Activated T-cell treated with anti-CD3 and anti-CD28 coated beads, Interleukin-2, amount 50 U/mL, for 24 hours (primary cell): Measurements from ENCODE around the gene MRPL47.

Experiments
- DNase-seq: peaks from one replicate; pipeline ENCODE4 v3.0.0-alpha.2; 2020
- H3K27ac Mint-ChIP-seq: 2 replicates; pipeline ENCODE4 v1.8.0; 2020; ENCODE audit warnings: mild to moderate bottlenecking, mixed read lengths
- H3K27me3 Mint-ChIP-seq: 2 replicates; pipeline ENCODE4 v1.8.0; 2020; ENCODE audit warnings: mixed read lengths
- H3K36me3 Mint-ChIP-seq: 2 replicates; pipeline ENCODE4 v1.8.0; 2020; ENCODE audit warnings: low read depth, mixed read lengths
- H3K4me1 Mint-ChIP-seq: 2 replicates; pipeline ENCODE4 v1.8.0; 2020; ENCODE audit warnings: low read depth, mixed read lengths
- H3K4me3 Mint-ChIP-seq: 2 replicates; pipeline ENCODE4 v1.8.0; 2020; ENCODE audit warnings: mild to moderate bottlenecking, moderate library complexity, mixed read lengths
- H3K9me3 Mint-ChIP-seq: 2 replicates; pipeline ENCODE4 v1.8.0; 2020; ENCODE audit warnings: mixed read lengths

MRPL47 gene

DNA sequence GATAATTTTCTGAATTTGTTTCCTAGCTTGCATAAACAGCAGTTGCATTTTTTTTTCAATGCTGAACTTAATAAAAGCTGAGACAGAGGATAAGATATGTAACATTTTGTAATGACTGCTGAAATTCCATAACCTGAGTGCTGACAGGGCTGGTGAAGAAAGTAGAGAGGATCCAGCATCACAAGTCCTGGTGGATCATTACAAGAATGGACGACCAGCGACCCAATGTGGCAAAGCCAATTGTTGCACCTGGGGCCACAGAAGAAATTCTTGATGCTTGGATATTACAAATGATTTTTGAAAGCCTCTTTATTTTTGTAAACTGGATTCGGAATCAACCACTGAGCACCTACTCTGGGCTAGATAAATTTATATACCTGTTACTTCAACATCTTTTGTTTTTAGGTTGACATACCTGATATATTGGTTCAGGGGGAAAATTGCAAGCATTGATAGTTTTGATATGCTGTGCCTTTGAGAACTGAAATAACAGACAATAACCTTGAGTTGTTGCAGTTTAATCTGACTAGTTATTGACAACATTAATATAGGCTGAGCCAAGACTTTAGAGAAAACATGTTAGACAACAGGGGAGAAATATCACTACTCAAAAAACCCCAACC is 45.6 kb downstream of the MRPL47 start:
- peaks cover 8% of the 10 kb centered on the region for H3K36me3 Mint-ChIP-seq
- peak; percentile 50 for DNase-seq

DNA sequence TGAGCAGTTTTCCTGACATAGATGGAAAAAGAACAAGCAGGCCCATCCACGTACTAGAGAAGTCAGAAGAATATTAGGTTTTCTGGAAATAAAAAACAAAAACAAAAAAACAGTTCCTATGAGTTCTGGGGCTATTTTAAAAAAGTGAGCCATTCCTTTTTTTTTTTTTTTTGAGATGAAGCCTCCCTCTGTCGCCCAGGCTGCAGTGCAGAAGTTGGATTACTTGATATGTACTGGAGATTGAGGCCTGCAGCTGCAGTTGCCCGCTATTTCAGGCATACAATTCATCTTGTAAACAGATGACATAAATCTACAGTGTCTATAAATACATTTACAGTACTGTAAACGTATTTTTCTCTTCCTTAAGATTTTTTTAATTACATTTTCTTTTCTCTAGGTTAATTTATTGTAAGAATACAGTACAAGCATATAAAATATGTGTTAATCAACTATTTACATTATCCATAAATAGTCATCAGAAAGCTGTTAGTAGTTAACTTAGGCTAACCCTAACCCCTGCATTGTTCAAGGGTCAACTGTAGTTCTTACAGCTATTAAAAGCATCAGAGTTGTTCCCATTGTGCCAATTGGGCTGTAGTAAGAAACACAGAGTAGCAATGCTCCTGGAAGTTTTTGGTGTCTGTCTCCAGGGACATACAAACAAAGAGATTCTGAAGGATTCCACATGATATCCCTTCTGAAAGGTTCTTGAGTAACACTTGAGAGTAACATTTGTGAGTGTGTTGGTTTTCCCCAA is 52.9 kb downstream of the MRPL47 start:
- Mint-ChIP-seq H3K4me1 (no peaks in the 10 kb centered on the region), H3K9me3 (no peaks in the 10 kb centered on the region), H3K4me3 (no peak overlapping the region), H3K36me3 (no peaks in the 10 kb centered on the region), H3K27me3 (peaks cover 4% of the 10 kb centered on the region), H3K27ac (no peak overlapping the region)
- no peak for DNase-seq

More for the DNA sequence above, 45.6 kb downstream of the MRPL47 start:
- Mint-ChIP-seq H3K4me1 (peaks cover 11% of the 10 kb centered on the region), H3K4me3 (no peak overlapping the region), H3K9me3 (no peaks in the 10 kb centered on the region), H3K27ac (no peak overlapping the region), H3K27me3 (peaks cover 10% of the 10 kb centered on the region)

DNA sequence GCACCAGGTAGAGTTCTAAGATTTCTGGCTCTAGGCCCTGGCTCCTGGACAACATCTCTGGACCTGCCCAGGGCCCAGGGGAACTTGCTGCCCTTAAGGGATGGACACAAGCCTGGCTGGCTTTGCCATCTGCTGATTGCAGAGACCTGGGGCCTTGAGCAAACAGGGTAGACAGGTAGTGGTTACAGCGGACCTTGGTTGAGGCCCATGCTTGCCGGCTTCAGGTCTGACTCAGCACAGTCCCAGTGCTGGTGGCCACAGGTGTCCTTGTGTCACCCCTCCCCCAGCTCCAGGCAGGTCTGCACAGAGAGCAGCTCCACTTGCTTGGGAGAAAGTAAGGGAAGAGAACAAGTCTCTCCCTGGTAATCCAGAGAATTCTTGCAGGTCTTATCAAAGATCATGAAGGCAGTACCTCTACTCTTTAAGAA is 57.6 kb downstream of the MRPL47 start:
- H3K4me1 Mint-ChIP-seq, result no peaks in the 10 kb centered on the region

DNA sequence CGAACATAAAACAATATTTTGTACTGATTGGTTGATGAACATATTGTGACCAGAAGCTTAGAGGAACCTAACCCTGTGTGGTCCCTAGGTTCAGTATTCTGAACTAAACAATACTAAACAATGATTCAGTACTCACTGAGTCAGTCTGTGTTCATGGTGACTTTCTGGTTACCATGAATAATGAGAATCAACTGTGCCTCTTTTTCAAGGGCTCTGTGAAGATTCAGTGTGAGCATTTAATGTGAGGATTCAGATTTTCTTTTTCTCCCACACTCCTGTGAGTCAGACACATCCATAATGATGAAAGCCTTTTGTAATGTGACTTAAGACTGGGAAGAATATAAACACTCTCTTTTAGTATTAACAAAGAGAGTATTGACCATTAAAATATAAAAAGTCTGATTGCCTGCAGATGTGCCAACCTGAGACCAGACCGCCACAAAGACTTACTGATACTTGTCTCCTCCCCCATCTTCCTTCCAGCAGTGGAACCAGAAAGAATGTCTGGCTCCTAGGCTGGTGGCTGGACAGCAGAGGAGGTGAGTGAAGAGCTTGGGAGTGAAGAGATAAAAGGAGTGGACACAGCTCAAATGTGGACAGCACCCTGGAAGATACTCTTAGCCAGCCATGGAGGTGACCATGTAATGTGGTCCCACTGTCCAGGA is 59.3 kb downstream of the MRPL47 start:
- H3K36me3 Mint-ChIP-seq, result no peaks in the 10 kb centered on the region
- no peak overlapping the region for H3K4me3 Mint-ChIP-seq
- DNase-seq, result no peak
- H3K27me3 Mint-ChIP-seq, result peaks cover 5% of the 10 kb centered on the region
- H3K4me1 Mint-ChIP-seq, result no peaks in the 10 kb centered on the region
- H3K27ac Mint-ChIP-seq, result no peak overlapping the region
- no peaks in the 10 kb centered on the region for H3K9me3 Mint-ChIP-seq

More for the DNA sequence above, 57.6 kb downstream of the MRPL47 start:
- no peak overlapping the region for H3K4me3 Mint-ChIP-seq
- DNase-seq, result no peak
- peaks cover 5% of the 10 kb centered on the region for H3K27me3 Mint-ChIP-seq
- H3K27ac Mint-ChIP-seq, result no peak overlapping the region
- no peaks in the 10 kb centered on the region for H3K36me3 Mint-ChIP-seq
- H3K9me3 Mint-ChIP-seq, result no peaks in the 10 kb centered on the region

DNA sequence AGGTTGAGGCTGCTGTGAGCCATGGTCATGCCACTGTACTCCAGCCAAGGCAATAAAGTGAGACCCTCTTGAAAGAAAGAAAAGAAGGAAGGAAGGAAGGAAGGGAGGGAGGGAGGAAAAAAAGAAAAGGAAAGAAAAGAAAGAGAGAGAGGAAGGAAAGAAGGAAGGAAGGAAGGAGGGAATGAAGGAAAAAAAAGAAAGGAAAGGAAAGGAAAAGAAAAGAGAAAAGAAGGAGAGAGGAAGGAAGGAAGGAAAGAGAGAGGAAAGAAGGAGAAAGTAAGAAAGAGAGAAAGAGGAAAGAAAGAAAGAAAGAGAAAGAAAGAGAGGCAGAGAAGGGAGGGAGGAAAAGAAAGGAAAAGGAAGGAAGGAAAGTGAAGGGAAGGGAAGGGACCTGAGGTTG is 62.1 kb downstream of the MRPL47 start:
- DNase-seq, result no peak
- Mint-ChIP-seq H3K4me3 (no peak overlapping the region), H3K36me3 (no peaks in the 10 kb centered on the region), H3K27ac (no peak overlapping the region), H3K27me3 (peaks cover 5% of the 10 kb centered on the region), H3K9me3 (no peaks in the 10 kb centered on the region), H3K4me1 (no peaks in the 10 kb centered on the region)

DNA sequence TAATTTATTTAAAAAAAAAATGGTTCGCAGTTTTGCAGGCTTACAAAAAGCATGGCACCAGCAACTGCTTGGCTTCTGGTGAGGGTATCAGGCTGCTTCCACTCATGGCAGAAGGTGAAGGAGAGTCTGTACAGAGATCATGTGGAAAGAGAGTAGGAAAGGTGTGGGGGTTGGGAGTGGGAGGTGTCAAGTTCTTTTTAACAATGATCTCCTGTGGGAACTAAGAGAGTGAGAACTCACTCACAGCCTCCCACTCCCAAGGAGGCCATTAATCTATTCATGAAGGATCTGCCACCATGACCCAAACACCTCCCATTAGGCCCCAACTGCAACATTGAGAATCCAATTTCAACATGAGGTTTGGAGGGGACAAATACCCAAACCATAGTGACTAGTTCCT is 62.8 kb downstream of the MRPL47 start:
- no peak for DNase-seq
- Mint-ChIP-seq H3K4me1 (no peaks in the 10 kb centered on the region), H3K27ac (no peak overlapping the region), H3K4me3 (no peak overlapping the region), H3K36me3 (no peaks in the 10 kb centered on the region), H3K27me3 (peaks cover 5% of the 10 kb centered on the region), H3K9me3 (no peaks in the 10 kb centered on the region)

DNA sequence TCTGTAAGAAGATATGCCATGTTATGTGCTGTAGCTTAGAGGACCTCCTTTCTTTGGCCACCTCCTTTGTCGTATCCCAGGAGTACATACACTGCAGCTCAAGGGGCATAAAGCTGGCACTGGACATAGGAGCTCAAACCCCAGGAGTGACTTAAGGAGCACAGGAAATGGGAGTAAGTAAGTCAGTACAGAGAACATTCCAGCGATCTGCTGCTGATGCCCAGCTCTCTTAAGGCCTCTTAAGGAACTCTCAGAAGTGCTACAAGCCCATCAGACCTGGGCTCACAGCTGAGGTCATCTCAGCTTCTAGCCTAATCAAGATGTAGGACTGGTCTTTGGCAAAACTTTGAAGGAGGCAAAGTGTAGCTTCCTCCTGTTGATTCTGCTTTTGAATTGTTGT is 63.3 kb downstream of the MRPL47 start:
- no peak overlapping the region for H3K27ac Mint-ChIP-seq
- H3K9me3 Mint-ChIP-seq, result no peaks in the 10 kb centered on the region
- H3K4me1 Mint-ChIP-seq, result no peaks in the 10 kb centered on the region
- no peaks in the 10 kb centered on the region for H3K36me3 Mint-ChIP-seq
- H3K4me3 Mint-ChIP-seq, result no peak overlapping the region
- DNase-seq, result no peak
- peaks cover 5% of the 10 kb centered on the region for H3K27me3 Mint-ChIP-seq
